WTC11 (cell line): ENCODE results near the gene TBC1D10B. TPM values are rescaled to one million over a fixed set of nuclear protein-coding genes. Genes with fewer than 3 reads are reported as not detected.

Experiments
- ATAC-seq: fragments of 200-7000 bp; cut with Tn5 transposase; 2 replicates; pipeline ENCODE4 v1.10.0; 2021; ENCODE audit warnings: mild to moderate bottlenecking, moderate library complexity
- CTCF ChIA-PET: fragments of 300-600 bp; sonication (Branson Sonifier 250); formaldehyde crosslinking; loops from one replicate; lab custom pipeline; 2021; ENCODE audit warnings: antibody characterized with exemption; lab: Charles Lee
- POLR2A ChIA-PET: fragments of 350-600 bp; sonication (Branson Sonifier 250); formaldehyde crosslinking; loops from one replicate; lab custom pipeline; 2021; ENCODE audit warnings: antibody characterized with exemption; lab: Charles Lee
- DNase-seq: peaks from one replicate; pipeline ENCODE4 v3.0.0; 2021; ENCODE audit warnings: low spot score
- H3K27ac Mint-ChIP-seq: 2 replicates; pipeline ENCODE4 v1.8.0; 2021; ENCODE audit warnings: mixed read lengths
- H3K27me3 Mint-ChIP-seq: 2 replicates; pipeline ENCODE4 v1.8.0; 2021; ENCODE audit warnings: low read depth, mild to moderate bottlenecking, moderate library complexity, mixed read lengths
- H3K36me3 Mint-ChIP-seq: 2 replicates; pipeline ENCODE4 v1.8.0; 2021; ENCODE audit warnings: mixed read lengths
- H3K4me1 Mint-ChIP-seq: 2 replicates; pipeline ENCODE4 v1.8.0; 2022; ENCODE audit warnings: mixed read lengths
- H3K4me3 Mint-ChIP-seq: 2 replicates; pipeline ENCODE4 v1.8.0; 2021; ENCODE audit warnings: mild to moderate bottlenecking, moderate library complexity, mixed read lengths
- H3K9me3 Mint-ChIP-seq: 2 replicates; pipeline ENCODE4 v1.8.0; 2021; ENCODE audit warnings: mixed read lengths
- FOXJ3 ChIP-seq: sonication (generic); formaldehyde crosslinking; IDR thresholded peaks from 2 replicates; pipeline ENCODE4 v1.9.0; 2021; ENCODE audit warnings: missing genetic modification reagents, mild to moderate bottlenecking, borderline replicate concordance
- GRHL2 ChIP-seq: fragments of 250-450 bp; sonication (Bioruptor Pico); IDR thresholded peaks from 2 replicates; pipeline ENCODE4 v1.8.0; 2022; ENCODE audit warnings: mild to moderate bottlenecking, moderate library complexity; ENCODE audit not compliant: insufficient replicate concordance, severe bottlenecking
- IRF2 ChIP-seq: sonication (generic); formaldehyde crosslinking; IDR thresholded peaks from 2 replicates; pipeline ENCODE4 v1.8.0; 2022; ENCODE audit warnings: low read depth, missing genetic modification reagents, borderline replicate concordance
- JUN ChIP-seq: sonication (generic); formaldehyde crosslinking; IDR thresholded peaks from 2 replicates; pipeline ENCODE4 v1.8.0; 2023; ENCODE audit warnings: mild to moderate bottlenecking, missing genetic modification reagents
- KAT7 ChIP-seq: sonication (generic); formaldehyde crosslinking; IDR thresholded peaks from 2 replicates; pipeline ENCODE4 v1.8.1; 2023; ENCODE audit warnings: missing genetic modification reagents, mild to moderate bottlenecking, borderline replicate concordance
- MYBL2 ChIP-seq: sonication (generic); formaldehyde crosslinking; IDR thresholded peaks from 2 replicates; pipeline ENCODE4 v1.8.1; 2023; ENCODE audit warnings: mild to moderate bottlenecking, moderate library complexity, missing genetic modification reagents
- NFE2L1 ChIP-seq: sonication (generic); formaldehyde crosslinking; IDR thresholded peaks from 2 replicates; pipeline ENCODE4 v1.8.1; 2023; ENCODE audit warnings: missing genetic modification reagents
- NR1H2 ChIP-seq: sonication (generic); formaldehyde crosslinking; IDR thresholded peaks from 2 replicates; pipeline ENCODE4 v1.9.0; 2021; ENCODE audit warnings: mild to moderate bottlenecking, moderate library complexity, missing genetic modification reagents
- RELA ChIP-seq: sonication (generic); formaldehyde crosslinking; IDR thresholded peaks from 2 replicates; pipeline ENCODE4 v1.8.1; 2022; ENCODE audit warnings: missing genetic modification reagents, mild to moderate bottlenecking, borderline replicate concordance
- RORB ChIP-seq: fragments of 250-450 bp; sonication (Bioruptor Pico); IDR thresholded peaks from 2 replicates; pipeline ENCODE4 v1.9.0; 2021; ENCODE audit warnings: mild to moderate bottlenecking
- SMAD3 ChIP-seq: sonication (generic); formaldehyde crosslinking; IDR thresholded peaks from 2 replicates; pipeline ENCODE4 v1.8.0; 2022; ENCODE audit warnings: missing genetic modification reagents, mild to moderate bottlenecking, borderline replicate concordance
- SOX15 ChIP-seq: fragments of 250-450 bp; sonication (Bioruptor Pico); IDR thresholded peaks from 2 replicates; pipeline ENCODE4 v1.9.0; 2021; ENCODE audit warnings: mild to moderate bottlenecking
- ZNF219 ChIP-seq: sonication (generic); formaldehyde crosslinking; IDR thresholded peaks from 2 replicates; pipeline ENCODE4 v1.8.0; 2023; ENCODE audit warnings: missing genetic modification reagents, mild to moderate bottlenecking, borderline replicate concordance
- ZNF232 ChIP-seq: sonication (generic); formaldehyde crosslinking; IDR thresholded peaks from 2 replicates; pipeline ENCODE4 v1.8.0; 2022; ENCODE audit warnings: mild to moderate bottlenecking, missing genetic modification reagents
- ZNF263 ChIP-seq: sonication (generic); formaldehyde crosslinking; IDR thresholded peaks from 2 replicates; pipeline ENCODE4 v1.8.1; 2022; ENCODE audit warnings: low read depth, mild to moderate bottlenecking, moderate library complexity, missing genetic modification reagents
- ZNF396 ChIP-seq: fragments of 250-450 bp; sonication (Bioruptor Pico); IDR thresholded peaks from 2 replicates; pipeline ENCODE4 v1.8.0; 2021; ENCODE audit warnings: mild to moderate bottlenecking, moderate library complexity, borderline replicate concordance
- ZNF416 ChIP-seq: fragments of 250-450 bp; sonication (Bioruptor Pico); IDR thresholded peaks from 2 replicates; pipeline ENCODE4 v1.9.0; 2021; ENCODE audit warnings: mild to moderate bottlenecking, inconsistent platforms
- ZNF423 ChIP-seq: fragments of 250-450 bp; sonication (Bioruptor Pico); IDR thresholded peaks from 2 replicates; pipeline ENCODE4 v2.1.2; 2022; ENCODE audit warnings: mild to moderate bottlenecking, moderate library complexity
- total RNA-seq: library from RNA; stranded (reverse); gene quantifications from 3 replicates; pipeline ENCODE4 v1.2.3, GENCODE V29; 2021
- TF ChIP-seq, protein P1 (sequence below): fragments of 250-450 bp; sonication (Bioruptor Pico); IDR thresholded peaks from 2 replicates; pipeline ENCODE4 v1.9.0; 2021; ENCODE audit warnings: mild to moderate bottlenecking
- TF ChIP-seq, protein P2 (sequence below): sonication (generic); formaldehyde crosslinking; IDR thresholded peaks from 2 replicates; pipeline ENCODE4 v1.8.0; 2022; ENCODE audit warnings: mild to moderate bottlenecking, missing genetic modification reagents
- TF ChIP-seq, protein P3 (sequence below): sonication (generic); formaldehyde crosslinking; IDR thresholded peaks from 2 replicates; pipeline ENCODE4 v1.8.0; 2022; ENCODE audit warnings: missing genetic modification reagents
- TF ChIP-seq, protein P4 (sequence below): fragments of 200-600 bp; IDR thresholded peaks from 2 replicates; pipeline ENCODE4 v1.8.0; 2022; ENCODE audit warnings: antibody characterized with exemption
- TF ChIP-seq, protein P5 (sequence below): sonication (generic); formaldehyde crosslinking; IDR thresholded peaks from 2 replicates; pipeline ENCODE4 v1.8.1; 2023; ENCODE audit warnings: mild to moderate bottlenecking, missing genetic modification reagents, moderate library complexity

TBC1D10B gene
- total RNA-seq, 1 experiment from 2014 or later, result 40.5 TPM

DNA sequence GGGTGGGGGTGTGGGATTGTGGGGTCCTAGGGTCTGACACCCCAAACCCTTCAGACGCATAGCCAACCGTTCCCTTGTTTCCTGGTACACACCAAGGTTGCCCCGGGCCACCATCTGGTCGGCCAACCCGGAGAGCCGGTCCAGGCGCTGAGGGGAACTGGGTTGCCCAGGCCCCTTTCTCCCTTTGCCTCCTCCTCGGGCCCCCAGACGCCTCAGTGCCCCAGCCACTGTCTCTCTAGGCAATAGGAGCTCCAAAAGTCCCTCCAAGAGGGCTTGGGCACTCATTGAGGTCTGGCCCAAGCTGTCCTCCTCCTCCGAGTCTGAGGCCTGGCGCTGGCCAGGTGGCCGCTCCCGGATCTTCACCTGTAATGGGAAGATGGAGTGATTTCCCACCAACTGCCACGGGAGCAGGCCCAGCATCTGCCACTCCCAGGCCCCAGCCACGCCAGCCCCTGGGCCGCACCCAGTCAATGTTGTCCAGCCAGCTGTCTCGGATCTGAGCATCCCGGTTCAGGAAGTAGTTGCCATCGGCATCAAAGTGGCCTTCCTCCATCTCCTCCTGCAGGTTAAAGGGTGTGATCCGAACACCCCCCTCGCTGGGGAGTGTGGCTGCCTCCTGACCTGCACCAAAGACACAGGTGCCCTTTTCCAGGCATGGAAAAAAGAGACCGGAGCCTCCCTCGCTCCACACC is 16.7 kb downstream of the TBC1D10B start:
- TF ChIP-seq, protein P1, sequence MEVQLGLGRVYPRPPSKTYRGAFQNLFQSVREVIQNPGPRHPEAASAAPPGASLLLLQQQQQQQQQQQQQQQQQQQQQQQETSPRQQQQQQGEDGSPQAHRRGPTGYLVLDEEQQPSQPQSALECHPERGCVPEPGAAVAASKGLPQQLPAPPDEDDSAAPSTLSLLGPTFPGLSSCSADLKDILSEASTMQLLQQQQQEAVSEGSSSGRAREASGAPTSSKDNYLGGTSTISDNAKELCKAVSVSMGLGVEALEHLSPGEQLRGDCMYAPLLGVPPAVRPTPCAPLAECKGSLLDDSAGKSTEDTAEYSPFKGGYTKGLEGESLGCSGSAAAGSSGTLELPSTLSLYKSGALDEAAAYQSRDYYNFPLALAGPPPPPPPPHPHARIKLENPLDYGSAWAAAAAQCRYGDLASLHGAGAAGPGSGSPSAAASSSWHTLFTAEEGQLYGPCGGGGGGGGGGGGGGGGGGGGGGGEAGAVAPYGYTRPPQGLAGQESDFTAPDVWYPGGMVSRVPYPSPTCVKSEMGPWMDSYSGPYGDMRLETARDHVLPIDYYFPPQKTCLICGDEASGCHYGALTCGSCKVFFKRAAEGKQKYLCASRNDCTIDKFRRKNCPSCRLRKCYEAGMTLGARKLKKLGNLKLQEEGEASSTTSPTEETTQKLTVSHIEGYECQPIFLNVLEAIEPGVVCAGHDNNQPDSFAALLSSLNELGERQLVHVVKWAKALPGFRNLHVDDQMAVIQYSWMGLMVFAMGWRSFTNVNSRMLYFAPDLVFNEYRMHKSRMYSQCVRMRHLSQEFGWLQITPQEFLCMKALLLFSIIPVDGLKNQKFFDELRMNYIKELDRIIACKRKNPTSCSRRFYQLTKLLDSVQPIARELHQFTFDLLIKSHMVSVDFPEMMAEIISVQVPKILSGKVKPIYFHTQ (CRISPR knock-in tag), result no peak
- TF ChIP-seq RELA (no peak), GRHL2 (CRISPR knock-in tag) (no peak), SMAD3 (CRISPR knock-in tag) (no peak), ZNF232 (CRISPR knock-in tag) (no peak), ZNF423 (CRISPR knock-in tag) (no peak), IRF2 (CRISPR knock-in tag) (no peak), ZNF263 (CRISPR knock-in tag) (no peak), ZNF416 (no peak), MYBL2 (no peak), NR1H2 (CRISPR knock-in tag) (no peak), JUN (CRISPR knock-in tag) (no peak)
- POLR2A ChIA-PET, result no interaction called here
- no peaks in the 10 kb centered on the region; the same call in 1 of the 2 replicates for H3K27me3 Mint-ChIP-seq
- no peak for DNase-seq
- no peak for ATAC-seq
- H3K4me1 Mint-ChIP-seq, result peaks cover 21% of the 10 kb centered on the region
- CTCF ChIA-PET, result interaction anchor here (0.7 to 5.0 kb wide), 7 partner anchors 7 to 321 kb away, joined by 3 to 28 read pairs (median 4); partner anchors contain the start of gene TBC1D10B
- no peak overlapping the region for H3K27ac Mint-ChIP-seq
- H3K4me3 Mint-ChIP-seq, result peak overlapping the region; percentile 93
- peaks cover 35% of the 10 kb centered on the region for H3K36me3 Mint-ChIP-seq
- no peaks in the 10 kb centered on the region for H3K9me3 Mint-ChIP-seq

DNA sequence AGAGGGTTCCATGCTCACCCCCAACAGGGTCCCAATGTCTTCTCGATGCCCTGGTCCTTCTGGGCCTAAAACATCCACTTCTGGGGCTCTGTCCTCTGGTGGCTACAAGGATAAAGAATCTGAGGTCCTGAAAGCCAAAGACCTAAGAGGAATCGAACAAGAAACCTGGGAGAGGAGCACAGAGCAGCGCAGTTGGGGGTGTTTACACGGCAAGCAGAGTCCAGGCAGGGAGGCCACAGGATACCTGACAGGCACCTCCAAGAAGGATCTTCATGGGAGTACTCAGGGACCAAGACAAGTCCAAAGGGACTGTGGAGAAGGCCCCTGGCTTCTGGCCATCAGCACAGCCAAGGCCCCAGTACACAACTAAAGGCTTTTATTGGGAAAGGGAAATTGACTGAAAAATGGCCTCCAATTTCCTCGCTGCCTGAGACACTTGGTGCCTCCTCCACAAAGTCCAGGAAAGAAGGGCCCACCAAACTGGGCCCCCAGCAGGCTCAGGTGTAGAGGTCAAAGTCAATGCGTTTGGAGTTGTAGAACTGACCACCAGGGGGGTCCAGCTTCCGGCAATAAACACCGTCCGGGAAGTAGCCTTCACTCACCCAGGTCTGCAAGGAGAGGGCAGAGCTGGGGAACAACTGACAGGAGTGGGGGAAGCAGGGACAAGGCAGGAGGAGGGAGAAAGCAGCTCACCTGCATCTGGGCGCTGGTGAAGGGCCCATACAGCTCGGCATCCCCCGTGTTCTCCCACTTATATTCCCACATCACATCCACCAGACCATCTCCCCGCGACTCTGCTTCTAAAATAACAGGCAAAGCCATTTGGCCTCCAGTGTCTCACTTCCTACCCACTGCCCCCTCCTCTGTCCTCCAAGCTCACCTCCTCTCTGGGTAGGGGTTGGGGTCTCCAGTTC is 17.5 kb downstream of the TBC1D10B start:
- H3K27ac Mint-ChIP-seq, result no peak overlapping the region
- H3K27me3 Mint-ChIP-seq, result no peaks in the 10 kb centered on the region; the same call in 1 of the 2 replicates
- peak overlapping the region; percentile 48 for H3K4me3 Mint-ChIP-seq
- no peaks in the 10 kb centered on the region for H3K9me3 Mint-ChIP-seq
- H3K36me3 Mint-ChIP-seq, result peaks cover 35% of the 10 kb centered on the region
- H3K4me1 Mint-ChIP-seq, result peaks cover 21% of the 10 kb centered on the region
- ChIA-PET CTCF (interaction anchor here (0.7 to 5.0 kb wide), 4 partner anchors 18 to 263 kb away, joined by 3 to 28 read pairs (median 8); partner anchors contain the start of gene TBC1D10B), POLR2A (no interaction called here)
- DNase-seq (no peak), ATAC-seq (no peak)
- TF ChIP-seq NFE2L1 (CRISPR knock-in tag) (no peak), KAT7 (CRISPR knock-in tag) (no peak), ZNF219 (no peak), ZNF396 (CRISPR knock-in tag) (no peak), SOX15 (CRISPR knock-in tag) (no peak), NR1H2 (CRISPR knock-in tag) (no peak), RORB (CRISPR knock-in tag) (no peak), ZNF263 (CRISPR knock-in tag) (no peak), FOXJ3 (CRISPR knock-in tag) (no peak)
- TF ChIP-seq, protein P2, sequence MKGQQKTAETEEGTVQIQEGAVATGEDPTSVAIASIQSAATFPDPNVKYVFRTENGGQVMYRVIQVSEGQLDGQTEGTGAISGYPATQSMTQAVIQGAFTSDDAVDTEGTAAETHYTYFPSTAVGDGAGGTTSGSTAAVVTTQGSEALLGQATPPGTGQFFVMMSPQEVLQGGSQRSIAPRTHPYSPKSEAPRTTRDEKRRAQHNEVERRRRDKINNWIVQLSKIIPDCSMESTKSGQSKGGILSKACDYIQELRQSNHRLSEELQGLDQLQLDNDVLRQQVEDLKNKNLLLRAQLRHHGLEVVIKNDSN, result no peak
- TF ChIP-seq, protein P3, sequence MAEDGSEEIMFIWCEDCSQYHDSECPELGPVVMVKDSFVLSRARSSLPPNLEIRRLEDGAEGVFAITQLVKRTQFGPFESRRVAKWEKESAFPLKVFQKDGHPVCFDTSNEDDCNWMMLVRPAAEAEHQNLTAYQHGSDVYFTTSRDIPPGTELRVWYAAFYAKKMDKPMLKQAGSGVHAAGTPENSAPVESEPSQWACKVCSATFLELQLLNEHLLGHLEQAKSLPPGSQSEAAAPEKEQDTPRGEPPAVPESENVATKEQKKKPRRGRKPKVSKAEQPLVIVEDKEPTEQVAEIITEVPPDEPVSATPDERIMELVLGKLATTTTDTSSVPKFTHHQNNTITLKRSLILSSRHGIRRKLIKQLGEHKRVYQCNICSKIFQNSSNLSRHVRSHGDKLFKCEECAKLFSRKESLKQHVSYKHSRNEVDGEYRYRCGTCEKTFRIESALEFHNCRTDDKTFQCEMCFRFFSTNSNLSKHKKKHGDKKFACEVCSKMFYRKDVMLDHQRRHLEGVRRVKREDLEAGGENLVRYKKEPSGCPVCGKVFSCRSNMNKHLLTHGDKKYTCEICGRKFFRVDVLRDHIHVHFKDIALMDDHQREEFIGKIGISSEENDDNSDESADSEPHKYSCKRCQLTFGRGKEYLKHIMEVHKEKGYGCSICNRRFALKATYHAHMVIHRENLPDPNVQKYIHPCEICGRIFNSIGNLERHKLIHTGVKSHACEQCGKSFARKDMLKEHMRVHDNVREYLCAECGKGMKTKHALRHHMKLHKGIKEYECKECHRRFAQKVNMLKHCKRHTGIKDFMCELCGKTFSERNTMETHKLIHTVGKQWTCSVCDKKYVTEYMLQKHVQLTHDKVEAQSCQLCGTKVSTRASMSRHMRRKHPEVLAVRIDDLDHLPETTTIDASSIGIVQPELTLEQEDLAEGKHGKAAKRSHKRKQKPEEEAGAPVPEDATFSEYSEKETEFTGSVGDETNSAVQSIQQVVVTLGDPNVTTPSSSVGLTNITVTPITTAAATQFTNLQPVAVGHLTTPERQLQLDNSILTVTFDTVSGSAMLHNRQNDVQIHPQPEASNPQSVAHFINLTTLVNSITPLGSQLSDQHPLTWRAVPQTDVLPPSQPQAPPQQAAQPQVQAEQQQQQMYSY, result no peak
- TF ChIP-seq, protein P4, sequence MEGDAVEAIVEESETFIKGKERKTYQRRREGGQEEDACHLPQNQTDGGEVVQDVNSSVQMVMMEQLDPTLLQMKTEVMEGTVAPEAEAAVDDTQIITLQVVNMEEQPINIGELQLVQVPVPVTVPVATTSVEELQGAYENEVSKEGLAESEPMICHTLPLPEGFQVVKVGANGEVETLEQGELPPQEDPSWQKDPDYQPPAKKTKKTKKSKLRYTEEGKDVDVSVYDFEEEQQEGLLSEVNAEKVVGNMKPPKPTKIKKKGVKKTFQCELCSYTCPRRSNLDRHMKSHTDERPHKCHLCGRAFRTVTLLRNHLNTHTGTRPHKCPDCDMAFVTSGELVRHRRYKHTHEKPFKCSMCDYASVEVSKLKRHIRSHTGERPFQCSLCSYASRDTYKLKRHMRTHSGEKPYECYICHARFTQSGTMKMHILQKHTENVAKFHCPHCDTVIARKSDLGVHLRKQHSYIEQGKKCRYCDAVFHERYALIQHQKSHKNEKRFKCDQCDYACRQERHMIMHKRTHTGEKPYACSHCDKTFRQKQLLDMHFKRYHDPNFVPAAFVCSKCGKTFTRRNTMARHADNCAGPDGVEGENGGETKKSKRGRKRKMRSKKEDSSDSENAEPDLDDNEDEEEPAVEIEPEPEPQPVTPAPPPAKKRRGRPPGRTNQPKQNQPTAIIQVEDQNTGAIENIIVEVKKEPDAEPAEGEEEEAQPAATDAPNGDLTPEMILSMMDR, result no peak
- TF ChIP-seq, protein P5, sequence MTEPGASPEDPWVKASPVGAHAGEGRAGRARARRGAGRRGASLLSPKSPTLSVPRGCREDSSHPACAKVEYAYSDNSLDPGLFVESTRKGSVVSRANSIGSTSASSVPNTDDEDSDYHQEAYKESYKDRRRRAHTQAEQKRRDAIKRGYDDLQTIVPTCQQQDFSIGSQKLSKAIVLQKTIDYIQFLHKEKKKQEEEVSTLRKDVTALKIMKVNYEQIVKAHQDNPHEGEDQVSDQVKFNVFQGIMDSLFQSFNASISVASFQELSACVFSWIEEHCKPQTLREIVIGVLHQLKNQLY, result no peak
